NOMO-1 treated with dmso at 0.1 percent for 144 hours (cell line): ENCODE measurements around the gene SP100.
"Not testable (repeated sequence)": the region's sequence is repeated elsewhere in the genome, so short reads cannot be mapped to it uniquely, and the experiment has no call there.

Experiments used
- DNase-seq: peaks from one replicate; lab custom pipeline; 2025; ENCODE audit not compliant: unreplicated experiment; lab: John Stamatoyannopoulos, UW

SP100 gene

GRCh38 chr2:230418341-230419016 is 2.5 kb downstream of the SP100 start:
- no peak for DNase-seq

- no peak for DNase-seq
Observed at GRCh38 chr2:230419181-230419580, 3.2 kb downstream of the SP100 start.

GRCh38 chr2:230422149-230422548 is 6.1 kb downstream of the SP100 start:
- DNase-seq = no peak

- no peak for DNase-seq
Observed at GRCh38 chr2:230423851-230424458, 8.0 kb downstream of the SP100 start.

GRCh38 chr2:230425377-230425776 is 9.4 kb downstream of the SP100 start:
- DNase-seq = no peak

GRCh38 chr2:230429513-230429912 is 13.5 kb downstream of the SP100 start:
- no peak for DNase-seq

- no peak for DNase-seq
Observed at GRCh38 chr2:230430957-230431910, 15.2 kb downstream of the SP100 start.

GRCh38 chr2:230434677-230435324 is 18.8 kb downstream of the SP100 start:
- DNase-seq = no peak

- no peak for DNase-seq
Observed at GRCh38 chr2:230435431-230435830, 19.4 kb downstream of the SP100 start.

- DNase-seq = not testable (repeated sequence)
Observed at GRCh38 chr2:230439121-230439520, 23.1 kb downstream of the SP100 start.

- peak; percentile 50 for DNase-seq
Observed at GRCh38 chr2:230439590-230439989, 23.6 kb downstream of the SP100 start.

- no peak for DNase-seq
Observed at GRCh38 chr2:230441227-230441897, 25.4 kb downstream of the SP100 start.

- no peak for DNase-seq
Observed at GRCh38 chr2:230443541-230443940, 27.5 kb downstream of the SP100 start.

- no peak for DNase-seq
Observed at GRCh38 chr2:230444832-230445231, 28.8 kb downstream of the SP100 start.

GRCh38 chr2:230447036-230447435 is 31.0 kb downstream of the SP100 start:
- DNase-seq = no peak

GRCh38 chr2:230447455-230448451 is 31.8 kb downstream of the SP100 start:
- peak; percentile 41 for DNase-seq

GRCh38 chr2:230449901-230450467 is 34.0 kb downstream of the SP100 start:
- no peak for DNase-seq

GRCh38 chr2:230453006-230453405 is 37.0 kb downstream of the SP100 start:
- peak; percentile 14 for DNase-seq

- no peak for DNase-seq
Observed at GRCh38 chr2:230455005-230455684, 39.1 kb downstream of the SP100 start.
